ENCODE data around the gene RBCK1.
"Not testable (repeated sequence)": the region's sequence is repeated elsewhere in the genome, so short reads cannot be mapped to it uniquely, and the experiment has no call there.

The RBCK1 gene

DNA sequence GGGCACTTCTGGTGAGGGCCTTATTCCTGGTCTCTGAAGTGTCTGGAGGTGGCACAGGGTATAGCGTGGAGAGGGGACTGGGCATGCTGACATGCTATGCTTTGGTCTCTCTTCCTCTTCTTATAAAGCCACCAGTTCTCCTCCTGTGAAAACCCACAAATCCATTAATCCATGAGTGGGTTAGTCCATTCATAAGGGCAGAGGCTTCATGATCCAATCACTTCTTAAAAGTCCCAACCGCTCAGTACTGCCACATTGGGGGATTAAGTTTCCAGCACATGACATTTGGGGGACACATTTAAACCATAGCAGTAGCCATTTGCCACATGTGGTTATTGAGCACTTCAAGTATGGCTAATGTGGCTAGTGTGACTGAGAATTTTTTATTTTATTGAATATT, 31.3 kb upstream of the RBCK1 start:
- Histone ChIP-seq H3K4me1 (ENCODE audit: control insufficient read depth in 2 of 2, insufficient read depth in 2 of 2, low read length in 2 of 2) (no peaks in the 10 kb centered on the region), H3K27ac (ENCODE audit: low read depth in 2 of 2, low read length in 2 of 2) (no peak overlapping the region), H3K36me3 (ENCODE audit: control insufficient read depth in 2 of 2, insufficient read depth in 2 of 2, low read length in 2 of 2) (no peaks in the 10 kb centered on the region), H3K27me3 (ENCODE audit: control insufficient read depth in 2 of 2, insufficient read depth in 2 of 2, low read length in 2 of 2) (no peaks in the 10 kb centered on the region), H3K4me3 (ENCODE audit: low read length in 2 of 2) (no peak overlapping the region), H3K9me3 (ENCODE audit: control insufficient read depth in 2 of 2, low read length in 2 of 2) (no peaks in the 10 kb centered on the region), H3K9ac (ENCODE audit: low read depth in 1 of 2, low read length in 2 of 2) (no peak overlapping the region)

DNA sequence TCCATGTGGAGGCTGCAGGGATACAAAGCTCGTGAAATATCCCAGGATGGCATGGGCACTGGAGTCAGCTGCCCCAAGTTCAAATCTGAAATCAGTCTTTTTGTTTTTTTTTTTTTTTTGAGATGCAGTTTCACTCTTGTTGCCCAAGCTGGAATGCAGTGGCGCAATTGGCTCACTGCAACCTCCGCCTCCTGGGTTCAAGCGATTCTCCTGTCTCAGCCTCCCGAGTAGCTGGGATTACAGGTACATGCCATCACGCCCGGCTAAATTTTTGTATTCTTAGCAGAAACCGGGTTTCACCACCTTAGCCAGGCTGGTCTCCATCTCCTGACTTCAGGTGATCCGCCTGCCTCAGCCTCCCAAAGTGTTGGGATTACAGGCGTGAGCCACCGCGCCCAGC, 30.5 kb upstream of the RBCK1 start:
- H3K4me1 ChIP-seq (ENCODE audit: control insufficient read depth in 2 of 2, insufficient read depth in 2 of 2, low read length in 2 of 2); H3K9ac ChIP-seq (ENCODE audit: low read depth in 1 of 2, low read length in 2 of 2); H3K27ac ChIP-seq (ENCODE audit: low read depth in 2 of 2, low read length in 2 of 2); H3K4me3 ChIP-seq (ENCODE audit: low read length in 2 of 2); H3K36me3 ChIP-seq (ENCODE audit: control insufficient read depth in 2 of 2, insufficient read depth in 2 of 2, low read length in 2 of 2); H3K27me3 ChIP-seq (ENCODE audit: control insufficient read depth in 2 of 2, insufficient read depth in 2 of 2, low read length in 2 of 2); H3K9me3 ChIP-seq (ENCODE audit: control insufficient read depth in 2 of 2, low read length in 2 of 2): not testable (repeated sequence)

GRCh38 chr20:378961-379336, 29.1 kb upstream of the RBCK1 start:
- Histone ChIP-seq H3K4me1 (ENCODE audit: control insufficient read depth in 2 of 2, insufficient read depth in 2 of 2, low read length in 2 of 2) (peaks cover 3 to 5% of the 10 kb centered on the region in 2 donors), H3K27me3 (ENCODE audit: control insufficient read depth in 2 of 2, insufficient read depth in 2 of 2, low read length in 2 of 2) (peaks cover 0 to 2% of the 10 kb centered on the region in 2 donors), H3K36me3 (ENCODE audit: control insufficient read depth in 2 of 2, insufficient read depth in 2 of 2, low read length in 2 of 2) (no peaks in the 10 kb centered on the region), H3K27ac (ENCODE audit: low read depth in 2 of 2, low read length in 2 of 2) (no peak overlapping the region), H3K9me3 (ENCODE audit: control insufficient read depth in 2 of 2, low read length in 2 of 2) (no peaks in the 10 kb centered on the region), H3K4me3 (ENCODE audit: low read length in 2 of 2) (no peak overlapping the region), H3K9ac (ENCODE audit: low read depth in 1 of 2, low read length in 2 of 2) (no peak overlapping the region)

DNA sequence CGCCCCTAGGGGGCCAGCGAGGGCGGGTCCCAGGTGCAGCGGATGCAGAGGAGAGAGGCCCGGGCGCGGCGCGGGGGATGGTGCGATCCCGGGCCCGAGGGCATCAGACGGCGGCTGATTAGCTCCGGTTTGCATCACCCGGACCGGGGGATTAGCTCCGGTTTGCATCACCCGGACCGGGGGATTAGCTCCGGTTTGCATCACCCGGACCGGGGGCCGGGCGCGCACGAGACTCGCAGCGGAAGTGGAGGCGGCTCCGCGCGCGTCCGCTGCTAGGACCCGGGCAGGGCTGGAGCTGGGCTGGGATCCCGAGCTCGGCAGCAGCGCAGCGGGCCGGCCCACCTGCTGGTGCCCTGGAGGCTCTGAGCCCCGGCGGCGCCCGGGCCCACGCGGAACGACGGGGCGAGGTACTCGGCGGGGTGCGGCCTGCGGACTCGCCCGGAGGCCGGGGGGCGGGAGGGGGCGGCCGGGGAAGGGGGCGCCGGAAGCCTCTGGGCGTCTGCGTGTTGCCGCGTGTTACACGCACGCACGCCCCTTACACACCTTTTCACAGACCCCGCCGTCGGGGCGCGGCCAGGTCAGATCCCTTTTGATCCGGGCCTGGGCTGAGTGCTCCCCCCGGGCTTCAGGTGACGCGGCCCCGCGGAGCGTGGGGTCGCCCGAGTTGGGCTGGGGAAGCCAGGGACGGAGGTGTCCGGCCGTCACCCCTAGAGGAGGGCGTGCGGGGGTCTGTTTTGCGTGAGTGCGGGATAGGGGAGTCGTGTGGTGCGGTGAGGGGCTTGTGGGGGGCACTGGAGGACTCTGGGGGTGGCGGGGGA, 27.1 kb upstream of the RBCK1 start:
- Histone ChIP-seq H3K27ac (ENCODE audit: low read depth in 2 of 2, low read length in 2 of 2) (peak overlapping the region; percentile 37 to 56), H3K36me3 (ENCODE audit: control insufficient read depth in 2 of 2, insufficient read depth in 2 of 2, low read length in 2 of 2) (no peaks in the 10 kb centered on the region), H3K4me1 (ENCODE audit: control insufficient read depth in 2 of 2, insufficient read depth in 2 of 2, low read length in 2 of 2) (peaks cover 3 to 5% of the 10 kb centered on the region in 2 donors), H3K9ac (ENCODE audit: low read depth in 1 of 2, low read length in 2 of 2) (no peak overlapping the region), H3K9me3 (ENCODE audit: control insufficient read depth in 2 of 2, low read length in 2 of 2) (no peaks in the 10 kb centered on the region), H3K4me3 (ENCODE audit: low read length in 2 of 2) (peak overlapping the region; percentile 69 to 71), H3K27me3 (ENCODE audit: control insufficient read depth in 2 of 2, insufficient read depth in 2 of 2, low read length in 2 of 2) (peaks cover 0 to 2% of the 10 kb centered on the region in 2 donors)

GRCh38 chr20:381581-382290, 26.4 kb upstream of the RBCK1 start:
- Histone ChIP-seq H3K9ac (ENCODE audit: low read depth in 1 of 2, low read length in 2 of 2) (peak overlapping the region in 1 of 2 donors; percentile 43), H3K4me3 (ENCODE audit: low read length in 2 of 2) (peak overlapping the region; percentile 69 to 71)

GRCh38 chr20:382291-383115, 25.6 kb upstream of the RBCK1 start:
- Histone ChIP-seq H3K36me3 (ENCODE audit: control insufficient read depth in 2 of 2, insufficient read depth in 2 of 2, low read length in 2 of 2) (no peaks in the 10 kb centered on the region), H3K9me3 (ENCODE audit: control insufficient read depth in 2 of 2, low read length in 2 of 2) (no peaks in the 10 kb centered on the region), H3K27me3 (ENCODE audit: control insufficient read depth in 2 of 2, insufficient read depth in 2 of 2, low read length in 2 of 2) (peaks cover 0 to 2% of the 10 kb centered on the region in 2 donors), H3K4me1 (ENCODE audit: control insufficient read depth in 2 of 2, insufficient read depth in 2 of 2, low read length in 2 of 2) (peaks cover 3 to 5% of the 10 kb centered on the region in 2 donors), H3K4me3 (ENCODE audit: low read length in 2 of 2) (peak overlapping the region; percentile 59 to 71), H3K9ac (ENCODE audit: low read depth in 1 of 2, low read length in 2 of 2) (peak overlapping the region in 1 of 2 donors; percentile 34), H3K27ac (ENCODE audit: low read depth in 2 of 2, low read length in 2 of 2) (no peak overlapping the region)

More at GRCh38 chr20:381581-382290, 26.4 kb upstream of the RBCK1 start:
- Histone ChIP-seq H3K27ac (ENCODE audit: low read depth in 2 of 2, low read length in 2 of 2) (peak overlapping the region; percentile 37 to 56), H3K9me3 (ENCODE audit: control insufficient read depth in 2 of 2, low read length in 2 of 2) (no peaks in the 10 kb centered on the region), H3K27me3 (ENCODE audit: control insufficient read depth in 2 of 2, insufficient read depth in 2 of 2, low read length in 2 of 2) (peaks cover 0 to 2% of the 10 kb centered on the region in 2 donors), H3K4me1 (ENCODE audit: control insufficient read depth in 2 of 2, insufficient read depth in 2 of 2, low read length in 2 of 2) (peaks cover 3 to 5% of the 10 kb centered on the region in 2 donors), H3K36me3 (ENCODE audit: control insufficient read depth in 2 of 2, insufficient read depth in 2 of 2, low read length in 2 of 2) (no peaks in the 10 kb centered on the region)

- no peak overlapping the region for H3K27ac ChIP-seq (ENCODE audit: low read depth in 2 of 2, low read length in 2 of 2)
- no peak overlapping the region for H3K9ac ChIP-seq (ENCODE audit: low read depth in 1 of 2, low read length in 2 of 2)
- H3K27me3 ChIP-seq (ENCODE audit: control insufficient read depth in 2 of 2, insufficient read depth in 2 of 2, low read length in 2 of 2), result peaks cover 0 to 2% of the 10 kb centered on the region in 2 donors
- peaks cover 3 to 5% of the 10 kb centered on the region in 2 donors for H3K4me1 ChIP-seq (ENCODE audit: control insufficient read depth in 2 of 2, insufficient read depth in 2 of 2, low read length in 2 of 2)
- H3K36me3 ChIP-seq (ENCODE audit: control insufficient read depth in 2 of 2, insufficient read depth in 2 of 2, low read length in 2 of 2), result peaks cover 2 to 8% of the 10 kb centered on the region in 2 donors
- H3K9me3 ChIP-seq (ENCODE audit: control insufficient read depth in 2 of 2, low read length in 2 of 2), result no peaks in the 10 kb centered on the region
- no peak overlapping the region for H3K4me3 ChIP-seq (ENCODE audit: low read length in 2 of 2)
These were observed 24.2 kb upstream of the RBCK1 start for GRCh38 chr20:383889-384288.

GRCh38 chr20:384723-385122, 23.4 kb upstream of the RBCK1 start:
- Histone ChIP-seq H3K4me3 (ENCODE audit: low read length in 2 of 2) (no peak overlapping the region), H3K27ac (ENCODE audit: low read depth in 2 of 2, low read length in 2 of 2) (no peak overlapping the region), H3K36me3 (ENCODE audit: control insufficient read depth in 2 of 2, insufficient read depth in 2 of 2, low read length in 2 of 2) (peaks cover 4 to 17% of the 10 kb centered on the region in 2 donors), H3K9ac (ENCODE audit: low read depth in 1 of 2, low read length in 2 of 2) (no peak overlapping the region), H3K9me3 (ENCODE audit: control insufficient read depth in 2 of 2, low read length in 2 of 2) (no peaks in the 10 kb centered on the region), H3K27me3 (ENCODE audit: control insufficient read depth in 2 of 2, insufficient read depth in 2 of 2, low read length in 2 of 2) (peaks cover 0 to 2% of the 10 kb centered on the region in 2 donors), H3K4me1 (ENCODE audit: control insufficient read depth in 2 of 2, insufficient read depth in 2 of 2, low read length in 2 of 2) (peaks cover 3 to 5% of the 10 kb centered on the region in 2 donors)

DNA sequence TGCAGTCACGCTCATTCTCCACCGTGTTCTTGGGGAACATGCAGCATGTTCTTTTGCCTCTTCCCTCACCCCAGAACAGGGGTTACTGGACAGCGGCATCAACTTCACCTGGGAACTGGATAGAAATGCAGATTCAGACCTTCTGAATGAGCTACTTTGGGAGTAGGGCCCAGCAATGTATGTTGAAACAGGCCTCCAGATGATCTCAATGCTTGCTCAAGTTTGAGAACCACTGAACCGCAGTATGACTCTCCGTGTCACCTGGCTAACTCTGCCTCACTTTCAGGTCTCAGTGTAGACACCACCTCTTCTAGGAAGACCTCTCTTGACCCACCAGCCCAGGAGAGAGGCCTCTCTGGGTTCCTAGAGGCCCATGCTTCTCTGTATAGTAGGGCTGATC, 22.7 kb upstream of the RBCK1 start:
- Histone ChIP-seq H3K36me3 (ENCODE audit: control insufficient read depth in 2 of 2, insufficient read depth in 2 of 2, low read length in 2 of 2) (peaks cover 4 to 18% of the 10 kb centered on the region in 2 donors), H3K9me3 (ENCODE audit: control insufficient read depth in 2 of 2, low read length in 2 of 2) (no peaks in the 10 kb centered on the region), H3K27ac (ENCODE audit: low read depth in 2 of 2, low read length in 2 of 2) (no peak overlapping the region), H3K9ac (ENCODE audit: low read depth in 1 of 2, low read length in 2 of 2) (no peak overlapping the region), H3K4me3 (ENCODE audit: low read length in 2 of 2) (no peak overlapping the region), H3K27me3 (ENCODE audit: control insufficient read depth in 2 of 2, insufficient read depth in 2 of 2, low read length in 2 of 2) (peaks cover 0 to 2% of the 10 kb centered on the region in 2 donors), H3K4me1 (ENCODE audit: control insufficient read depth in 2 of 2, insufficient read depth in 2 of 2, low read length in 2 of 2) (peaks cover 3 to 5% of the 10 kb centered on the region in 2 donors)
